ENCODE results near the gene KCNJ5.

Gene KCNJ5

DNA sequence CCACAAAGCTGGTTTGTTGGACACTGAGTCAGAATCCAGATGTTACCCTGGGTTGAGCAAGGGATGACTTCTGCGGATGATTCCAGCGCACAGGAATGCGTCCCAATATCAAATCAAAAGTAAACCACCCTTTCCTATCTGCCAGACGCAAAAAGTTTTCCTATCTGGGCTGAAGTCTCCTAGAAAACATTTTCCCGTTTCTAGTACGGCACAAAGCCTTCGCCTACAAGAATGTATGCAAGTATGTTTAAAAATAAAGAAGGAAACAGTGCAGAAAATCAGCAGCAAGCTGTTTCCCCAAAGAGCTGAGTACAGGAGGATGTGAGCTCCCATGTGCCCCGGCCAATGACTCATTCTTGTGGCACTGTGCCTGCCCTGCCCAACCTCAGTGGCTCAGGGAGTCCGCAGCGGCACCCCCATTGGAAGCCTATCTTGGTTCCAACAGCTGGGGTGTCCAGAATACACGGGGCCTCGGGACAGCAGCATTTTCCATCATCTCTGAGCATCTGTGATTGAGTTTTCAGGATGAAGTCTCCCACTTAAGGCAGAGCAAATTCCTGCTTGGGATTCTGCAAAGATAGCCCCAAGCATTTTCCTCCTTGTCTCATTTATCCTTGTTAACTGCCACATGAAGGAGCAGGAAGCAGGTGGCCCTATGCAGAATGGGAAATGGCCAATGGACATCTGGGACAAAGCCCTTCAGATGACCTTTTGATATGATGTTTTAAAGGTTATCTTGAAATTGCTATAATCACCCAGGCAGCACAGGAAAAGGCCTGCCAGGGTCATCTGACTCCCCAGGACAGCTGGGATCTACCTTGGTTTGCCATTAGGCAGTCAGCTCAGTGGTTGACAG lies 17.5 kb downstream of the KCNJ5 start:
- Histone ChIP-seq H3K36me3 (ENCODE audit: control insufficient read depth, insufficient read depth, low read length) (no peaks in the 10 kb centered on the region), H3K27me3 (ENCODE audit: control insufficient read depth, insufficient read depth, low read length) (no peaks in the 10 kb centered on the region)

DNA sequence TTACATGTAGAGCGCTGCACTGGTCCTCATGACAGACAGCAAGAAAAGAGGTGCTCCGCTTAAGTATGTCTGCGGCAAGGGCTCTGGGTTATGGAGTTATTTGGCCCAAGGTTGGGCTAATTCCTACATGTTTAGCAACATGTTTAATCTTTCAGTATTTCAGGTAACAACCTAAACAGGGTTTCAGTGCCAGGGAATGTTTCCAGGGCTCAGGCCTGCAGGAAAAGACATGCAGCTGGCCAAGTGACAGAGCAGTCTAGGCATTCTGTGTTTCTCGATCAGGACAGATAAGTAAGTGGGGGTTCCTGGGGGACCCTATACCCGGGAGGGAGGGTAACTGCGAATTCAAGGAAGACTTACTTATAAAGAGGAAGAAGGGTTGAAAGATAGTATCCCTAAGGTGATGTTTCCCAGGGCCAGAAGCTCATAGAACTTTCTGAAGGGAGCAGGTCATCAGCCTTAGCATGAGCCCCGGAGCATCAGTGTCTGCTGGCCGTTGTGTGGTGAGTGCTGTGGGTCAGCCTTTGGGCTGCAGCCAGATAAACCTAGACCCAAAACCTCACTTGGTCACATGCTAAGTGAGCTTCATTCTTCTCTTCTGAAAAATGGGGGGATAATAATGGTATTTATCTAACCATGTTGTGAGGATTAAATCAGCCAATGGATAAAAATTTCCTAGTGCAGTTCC lies 18.4 kb downstream of the KCNJ5 start:
- Histone ChIP-seq H3K36me3 (ENCODE audit: control insufficient read depth, insufficient read depth, low read length) (no peaks in the 10 kb centered on the region), H3K4me2 (ENCODE audit: low read length) (no peak overlapping the region), H3K4me3 (ENCODE audit: low read depth, low read length) (no peak overlapping the region), H3K9ac (no peak overlapping the region), H3K9me3 (ENCODE audit: control insufficient read depth, low read length) (no peaks in the 10 kb centered on the region), H3K4me1 (no peaks in the 10 kb centered on the region), H3K79me2 (no peaks in the 10 kb centered on the region), H2AFZ (no peak overlapping the region), H3K27me3 (ENCODE audit: control insufficient read depth, insufficient read depth, low read length) (no peaks in the 10 kb centered on the region), H3K27ac (no peak overlapping the region)
- TF ChIP-seq, protein P1, sequence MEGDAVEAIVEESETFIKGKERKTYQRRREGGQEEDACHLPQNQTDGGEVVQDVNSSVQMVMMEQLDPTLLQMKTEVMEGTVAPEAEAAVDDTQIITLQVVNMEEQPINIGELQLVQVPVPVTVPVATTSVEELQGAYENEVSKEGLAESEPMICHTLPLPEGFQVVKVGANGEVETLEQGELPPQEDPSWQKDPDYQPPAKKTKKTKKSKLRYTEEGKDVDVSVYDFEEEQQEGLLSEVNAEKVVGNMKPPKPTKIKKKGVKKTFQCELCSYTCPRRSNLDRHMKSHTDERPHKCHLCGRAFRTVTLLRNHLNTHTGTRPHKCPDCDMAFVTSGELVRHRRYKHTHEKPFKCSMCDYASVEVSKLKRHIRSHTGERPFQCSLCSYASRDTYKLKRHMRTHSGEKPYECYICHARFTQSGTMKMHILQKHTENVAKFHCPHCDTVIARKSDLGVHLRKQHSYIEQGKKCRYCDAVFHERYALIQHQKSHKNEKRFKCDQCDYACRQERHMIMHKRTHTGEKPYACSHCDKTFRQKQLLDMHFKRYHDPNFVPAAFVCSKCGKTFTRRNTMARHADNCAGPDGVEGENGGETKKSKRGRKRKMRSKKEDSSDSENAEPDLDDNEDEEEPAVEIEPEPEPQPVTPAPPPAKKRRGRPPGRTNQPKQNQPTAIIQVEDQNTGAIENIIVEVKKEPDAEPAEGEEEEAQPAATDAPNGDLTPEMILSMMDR (IDR thresholded peaks at IDR 0.05): no peak

More for the DNA sequence above, 17.5 kb downstream of the KCNJ5 start:
- H3K79me2 ChIP-seq: no peaks in the 10 kb centered on the region
- no peaks in the 10 kb centered on the region for H3K9me3 ChIP-seq (ENCODE audit: control insufficient read depth, low read length)
- TF ChIP-seq, protein P1 (IDR thresholded peaks at IDR 0.05): no peak
- H3K4me2 ChIP-seq (ENCODE audit: low read length): no peak overlapping the region
- H3K9ac ChIP-seq: no peak overlapping the region
- no peak overlapping the region for H3K4me3 ChIP-seq (ENCODE audit: low read depth, low read length)
- no peak overlapping the region for H2AFZ ChIP-seq
- no peak overlapping the region for H3K27ac ChIP-seq
- no peaks in the 10 kb centered on the region for H3K4me1 ChIP-seq

DNA sequence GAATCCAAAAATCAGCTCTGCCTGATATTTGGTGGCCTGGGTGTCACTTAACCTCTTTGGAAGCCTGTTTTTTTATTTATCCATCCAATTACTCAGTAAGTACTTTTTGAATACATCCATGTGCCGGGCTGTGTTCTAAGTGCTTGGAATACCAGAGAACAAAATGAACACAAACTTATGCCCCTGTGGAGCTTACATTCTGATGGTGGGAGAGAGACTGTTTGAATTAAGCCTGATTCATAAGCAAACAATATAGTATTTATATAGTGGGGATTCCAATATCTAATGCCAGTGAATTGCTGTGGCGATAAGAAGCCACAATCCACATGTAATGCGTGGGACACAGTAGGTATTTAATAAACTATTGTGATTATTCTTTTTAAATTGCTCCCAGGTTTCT lies 19.4 kb downstream of the KCNJ5 start:
- Histone ChIP-seq H3K36me3 (ENCODE audit: control insufficient read depth, insufficient read depth, low read length) (no peaks in the 10 kb centered on the region), H3K4me3 (ENCODE audit: low read depth, low read length) (no peak overlapping the region), H3K4me2 (ENCODE audit: low read length) (no peak overlapping the region), H3K9me3 (ENCODE audit: control insufficient read depth, low read length) (no peaks in the 10 kb centered on the region), H3K27ac (no peak overlapping the region), H3K9ac (no peak overlapping the region), H3K27me3 (ENCODE audit: control insufficient read depth, insufficient read depth, low read length) (no peaks in the 10 kb centered on the region), H2AFZ (no peak overlapping the region), H3K79me2 (no peaks in the 10 kb centered on the region), H3K4me1 (no peaks in the 10 kb centered on the region)
- TF ChIP-seq, protein P1 (IDR thresholded peaks at IDR 0.05): no peak

DNA sequence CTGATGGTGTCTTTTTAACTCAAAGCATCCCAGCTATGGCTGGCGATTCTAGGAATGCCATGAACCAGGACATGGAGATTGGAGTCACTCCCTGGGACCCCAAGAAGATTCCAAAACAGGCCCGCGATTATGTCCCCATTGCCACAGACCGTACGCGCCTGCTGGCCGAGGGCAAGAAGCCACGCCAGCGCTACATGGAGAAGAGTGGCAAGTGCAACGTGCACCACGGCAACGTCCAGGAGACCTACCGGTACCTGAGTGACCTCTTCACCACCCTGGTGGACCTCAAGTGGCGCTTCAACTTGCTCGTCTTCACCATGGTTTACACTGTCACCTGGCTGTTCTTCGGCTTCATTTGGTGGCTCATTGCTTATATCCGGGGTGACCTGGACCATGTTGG lies 20.1 kb downstream of the KCNJ5 start:
- Histone ChIP-seq H3K4me2 (ENCODE audit: low read length) (no peak overlapping the region), H3K9ac (no peak overlapping the region), H3K4me1 (no peaks in the 10 kb centered on the region), H3K27ac (no peak overlapping the region), H3K36me3 (ENCODE audit: control insufficient read depth, insufficient read depth, low read length) (no peaks in the 10 kb centered on the region), H3K27me3 (ENCODE audit: control insufficient read depth, insufficient read depth, low read length) (no peaks in the 10 kb centered on the region), H3K9me3 (ENCODE audit: control insufficient read depth, low read length) (no peaks in the 10 kb centered on the region), H3K4me3 (ENCODE audit: low read depth, low read length) (no peak overlapping the region), H3K79me2 (no peaks in the 10 kb centered on the region), H2AFZ (no peak overlapping the region)
- TF ChIP-seq, protein P1 (IDR thresholded peaks at IDR 0.05): no peak
